ENCODE measurements around the gene GTF2F2.
A peak's percentile ranks its signal among the peaks of the same experiment; 100 is the strongest.

Gene GTF2F2

DNA sequence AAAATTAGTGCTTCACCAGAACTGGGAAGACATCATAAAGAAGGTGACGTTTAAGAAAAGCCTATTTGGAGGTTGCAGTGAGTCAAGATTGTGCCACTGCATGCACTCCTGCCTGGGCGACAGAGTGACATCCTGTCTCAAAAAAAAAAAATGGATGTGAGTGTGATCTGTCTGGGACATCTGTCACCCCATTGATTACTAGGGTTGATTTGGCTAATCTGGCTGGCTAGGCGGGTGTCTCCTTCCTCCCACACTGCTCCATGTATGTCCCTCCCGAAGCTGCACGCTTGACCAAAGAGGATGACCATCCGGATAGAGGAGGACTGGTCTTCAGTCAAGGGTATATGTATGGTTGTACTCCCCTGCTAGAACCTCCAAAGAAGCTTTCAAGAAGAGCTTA lies 2.6 kb downstream of the GTF2F2 start:
- no peak for DNase-seq (ENCODE audit: low read depth)

DNA sequence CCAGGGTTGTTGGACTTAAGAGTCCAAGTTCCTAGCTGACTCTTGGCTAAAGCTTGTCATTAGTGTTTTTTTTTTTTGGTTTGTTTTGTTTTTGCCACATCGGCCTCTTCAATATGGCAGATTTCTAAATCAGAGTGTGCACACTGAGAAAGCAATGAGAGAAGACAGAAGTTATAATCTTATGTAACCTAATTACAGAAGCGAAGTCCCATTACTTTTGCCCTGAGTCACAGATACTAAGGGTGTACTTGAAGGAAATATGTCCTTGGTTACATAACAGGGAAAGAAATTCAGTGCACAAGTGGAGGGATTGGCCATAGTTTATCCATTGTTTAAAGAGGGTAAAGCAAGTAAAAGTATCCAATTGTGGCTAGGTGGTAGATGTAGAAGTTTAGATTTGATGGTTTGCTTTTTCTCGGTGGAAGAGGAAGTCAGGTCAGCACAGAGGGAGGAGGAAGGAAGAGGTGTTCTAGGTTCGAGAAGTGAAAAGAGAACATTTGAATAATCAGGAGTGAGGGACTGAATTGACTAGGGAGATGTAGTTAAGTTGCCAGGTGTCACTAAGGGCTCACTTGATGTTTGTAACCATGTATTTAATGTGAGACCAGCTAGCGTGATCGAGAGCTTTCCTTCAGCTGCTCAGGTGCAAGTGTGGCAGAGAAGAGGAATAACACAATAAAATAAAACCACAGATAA lies 12.2 kb downstream of the GTF2F2 start:
- no peak for DNase-seq (ENCODE audit: low read depth)

GRCh38 chr13:45133396-45134118 lies 13.2 kb downstream of the GTF2F2 start:
- no peak for DNase-seq (ENCODE audit: low read depth)

DNA sequence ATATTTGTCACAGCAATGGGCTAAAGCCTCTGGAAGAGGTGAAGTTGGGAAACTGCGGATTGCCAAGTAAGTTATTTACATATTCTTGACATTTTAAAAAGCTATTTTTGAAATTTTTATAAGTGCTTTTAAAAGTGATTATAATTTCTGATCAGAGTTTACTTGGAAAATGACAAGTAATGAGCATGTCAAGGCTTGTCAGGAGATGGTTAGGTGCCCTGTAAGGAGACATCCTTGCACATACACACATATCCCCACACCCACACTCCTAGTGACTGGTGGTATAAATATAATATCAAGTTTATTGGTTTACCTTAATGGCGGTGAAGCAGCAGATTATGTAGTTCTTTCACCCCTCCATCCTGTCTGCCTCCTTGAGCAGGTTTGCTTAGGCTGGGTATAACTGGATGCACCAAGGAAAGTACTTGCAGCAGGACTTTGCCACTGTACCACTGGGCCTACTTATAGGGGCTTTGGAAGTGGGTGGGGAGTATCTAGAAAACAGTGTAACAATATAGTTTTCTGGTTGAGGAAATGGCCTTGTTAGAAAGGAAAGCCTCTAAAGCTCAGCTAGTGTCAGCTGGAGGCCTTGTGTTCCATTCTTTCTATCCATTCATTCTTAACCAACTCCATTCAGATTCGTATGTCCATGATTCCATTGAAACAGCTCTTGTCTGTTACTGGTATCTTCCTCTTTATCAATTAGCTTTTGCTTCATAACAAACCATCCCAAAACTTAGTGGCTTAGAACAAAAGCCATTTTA lies 16.6 kb downstream of the GTF2F2 start:
- DNase-seq (ENCODE audit: low read depth) = no peak

- DNase-seq (ENCODE audit: low read depth) = no peak
Measured at GRCh38 chr13:45137526-45137925, 17.2 kb downstream of the GTF2F2 start.

- no peak for DNase-seq (ENCODE audit: low read depth)
Measured at GRCh38 chr13:45138282-45138681, 18.0 kb downstream of the GTF2F2 start.

DNA sequence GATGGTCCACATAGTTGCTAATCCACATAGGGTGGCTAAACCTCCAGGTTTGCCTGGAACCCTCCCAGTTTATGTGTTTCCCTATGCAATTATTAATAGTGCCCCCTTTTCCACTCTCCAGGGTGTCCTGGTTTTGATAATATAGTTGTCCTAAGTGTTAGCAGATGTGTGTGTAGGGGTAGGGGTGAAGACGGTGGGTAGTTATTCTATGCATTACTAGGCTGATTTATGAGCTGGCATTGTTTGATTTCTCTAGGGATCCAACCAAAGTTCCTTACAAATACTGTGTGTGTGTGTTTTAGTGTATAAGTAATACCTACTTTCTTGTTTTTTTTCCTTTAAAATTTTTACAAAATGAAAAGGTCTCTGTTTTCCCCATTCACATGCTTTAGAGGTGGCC lies 21.1 kb downstream of the GTF2F2 start:
- no peak for DNase-seq (ENCODE audit: low read depth)

DNA sequence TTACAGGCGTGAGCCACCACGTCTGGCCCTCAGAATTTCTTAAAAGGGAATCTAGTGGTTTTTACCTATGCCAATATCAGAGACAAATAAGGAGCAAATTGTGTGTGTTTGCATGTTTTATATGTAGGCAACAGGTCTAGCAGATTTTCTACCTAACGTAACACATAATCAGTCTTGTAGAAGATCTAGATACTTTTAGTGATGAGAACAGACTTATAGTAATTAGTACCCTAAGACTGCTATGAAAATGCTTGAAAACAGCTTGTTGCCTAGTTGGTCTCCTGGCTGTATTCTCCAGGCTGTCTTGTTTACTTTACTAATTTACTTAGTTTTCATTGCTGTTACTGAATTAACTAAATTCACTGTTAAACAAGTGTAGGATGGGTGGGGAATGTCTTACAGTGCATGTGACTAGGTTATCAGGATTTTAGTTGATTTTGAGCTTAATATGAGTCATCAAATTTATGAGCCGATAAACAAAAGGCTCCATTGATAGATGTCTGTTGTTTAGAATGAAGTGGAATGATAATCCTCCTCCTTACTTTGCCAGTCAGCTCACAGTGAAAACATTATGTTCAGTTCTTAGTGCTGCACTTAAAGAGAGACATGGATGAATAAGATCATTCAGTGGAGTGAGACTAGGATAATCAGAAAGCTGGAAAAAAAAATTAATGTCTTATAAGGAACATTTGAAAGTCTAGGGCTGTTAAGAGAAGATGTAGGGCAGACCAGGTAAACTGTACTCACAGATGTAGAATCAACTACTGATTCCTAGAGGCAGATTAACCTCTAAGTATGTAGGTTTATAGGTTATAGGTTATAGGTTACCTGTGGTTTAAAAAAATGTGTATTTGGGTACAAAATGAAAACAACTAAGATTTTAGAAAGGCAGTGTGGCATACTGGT lies 22.4 kb downstream of the GTF2F2 start:
- DNase-seq (ENCODE audit: low read depth) = no peak

DNA sequence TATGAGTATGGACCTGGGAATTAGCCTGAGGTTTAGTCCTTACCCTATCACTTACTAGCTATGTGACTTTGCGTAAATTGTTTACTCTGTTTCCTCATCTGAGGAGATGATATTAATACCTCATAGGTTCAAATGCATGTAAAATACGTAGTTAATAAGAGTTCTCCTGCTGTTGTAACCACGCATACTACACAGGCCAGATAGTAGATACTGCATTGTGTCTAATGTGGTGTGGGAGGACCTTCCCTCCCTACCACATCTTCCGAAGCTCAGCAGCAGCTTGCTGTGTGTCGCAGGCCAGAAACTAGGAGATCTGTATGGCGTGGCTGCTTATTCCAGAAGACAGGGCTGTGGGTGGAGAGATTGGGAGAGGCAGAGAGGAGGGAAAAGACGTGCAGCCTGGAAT lies 23.0 kb downstream of the GTF2F2 start:
- DNase-seq (ENCODE audit: low read depth) = no peak

GRCh38 chr13:45149964-45150363 lies 29.7 kb downstream of the GTF2F2 start:
- no peak for DNase-seq (ENCODE audit: low read depth)

GRCh38 chr13:45156565-45157361 lies 36.5 kb downstream of the GTF2F2 start:
- no peak for DNase-seq (ENCODE audit: low read depth)

DNA sequence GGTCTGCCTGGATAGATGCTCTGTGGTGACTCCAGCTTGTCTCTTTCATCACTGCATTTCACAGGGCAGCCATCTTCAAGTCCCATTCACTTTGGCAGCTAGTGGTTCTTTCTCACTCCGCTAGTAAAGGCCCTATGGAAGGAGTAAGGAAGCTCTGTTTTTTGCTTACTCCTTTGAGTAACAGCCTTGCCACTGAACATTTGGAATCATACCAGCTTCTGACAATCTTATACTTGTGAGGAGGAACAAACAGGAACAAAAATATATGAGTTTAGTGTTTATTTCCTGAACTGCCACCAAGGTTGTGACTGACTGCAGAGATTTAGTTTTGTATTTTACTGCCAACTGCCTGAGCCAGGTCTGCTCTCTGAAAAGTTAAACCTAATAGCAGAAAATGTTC lies 41.9 kb downstream of the GTF2F2 start:
- DNase-seq (ENCODE audit: low read depth) = no peak

DNA sequence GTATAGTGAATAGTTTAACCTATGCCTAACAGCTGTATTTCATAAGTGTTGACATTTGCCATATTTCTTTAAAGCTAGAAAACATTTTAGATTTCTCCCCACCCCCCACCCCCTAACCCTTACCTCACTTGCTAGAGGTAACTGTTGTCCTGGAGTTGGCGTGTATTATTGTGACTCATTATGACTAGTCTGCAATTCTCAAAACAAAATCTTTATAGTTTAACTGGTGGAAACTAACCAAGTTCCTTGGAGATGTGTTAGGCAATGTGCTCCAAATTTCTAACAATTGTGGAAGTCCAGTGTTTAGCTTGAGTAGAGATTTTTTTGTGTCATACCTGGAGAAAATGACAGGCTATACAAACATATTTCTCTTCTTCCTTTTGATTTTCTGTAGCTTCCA lies 42.5 kb downstream of the GTF2F2 start:
- DNase-seq (ENCODE audit: low read depth) = peak; percentile 29

GRCh38 chr13:45166858-45167257 lies 46.5 kb downstream of the GTF2F2 start:
- DNase-seq (ENCODE audit: low read depth) = no peak

DNA sequence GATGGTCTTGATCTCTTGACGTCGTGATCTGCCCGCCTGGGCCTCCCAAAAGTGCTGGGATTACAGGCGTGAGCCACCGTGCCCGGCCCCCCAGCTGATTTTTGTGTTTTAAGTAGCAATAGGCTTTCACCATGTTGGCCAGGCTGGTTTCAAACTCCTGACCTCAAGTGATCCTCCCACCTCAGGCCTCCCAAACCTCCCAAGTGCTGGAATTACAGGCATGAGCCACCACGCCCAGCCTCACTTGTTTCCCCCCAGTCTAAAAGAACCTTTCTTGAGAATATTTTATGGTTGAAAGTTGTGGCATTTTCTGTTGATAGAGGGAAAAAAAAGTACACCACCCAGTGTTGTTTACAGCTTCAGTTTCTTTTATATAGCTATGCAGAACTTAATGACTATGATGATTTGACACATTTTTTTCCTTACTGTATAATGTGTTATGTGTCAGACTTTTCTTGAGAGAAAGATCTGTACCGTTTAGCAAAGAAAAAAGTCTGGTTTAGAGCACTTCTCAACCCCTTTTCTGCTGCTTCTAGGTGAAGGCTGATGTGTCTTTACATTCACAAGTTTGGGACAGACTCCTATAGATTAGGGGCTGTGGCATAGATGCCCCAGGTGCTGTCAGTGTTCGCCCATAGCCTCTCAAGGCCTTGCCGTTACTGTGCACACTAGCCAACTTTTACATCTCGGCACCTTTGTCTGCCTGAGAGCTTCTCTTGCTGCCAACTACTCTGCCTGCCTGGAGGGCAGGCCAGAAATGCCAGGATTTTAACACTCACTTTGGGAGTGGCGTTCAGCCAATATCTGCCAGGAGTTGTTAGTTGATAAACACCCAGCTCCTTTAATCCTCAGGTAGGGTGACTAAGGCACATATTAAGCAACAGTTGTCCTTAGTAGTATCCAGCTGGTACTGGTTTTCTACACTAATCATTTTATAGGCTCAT lies 47.6 kb downstream of the GTF2F2 start:
- DNase-seq (ENCODE audit: low read depth) = no peak

- no peak for DNase-seq (ENCODE audit: low read depth)
Measured at GRCh38 chr13:45168555-45168930, 48.2 kb downstream of the GTF2F2 start.

DNA sequence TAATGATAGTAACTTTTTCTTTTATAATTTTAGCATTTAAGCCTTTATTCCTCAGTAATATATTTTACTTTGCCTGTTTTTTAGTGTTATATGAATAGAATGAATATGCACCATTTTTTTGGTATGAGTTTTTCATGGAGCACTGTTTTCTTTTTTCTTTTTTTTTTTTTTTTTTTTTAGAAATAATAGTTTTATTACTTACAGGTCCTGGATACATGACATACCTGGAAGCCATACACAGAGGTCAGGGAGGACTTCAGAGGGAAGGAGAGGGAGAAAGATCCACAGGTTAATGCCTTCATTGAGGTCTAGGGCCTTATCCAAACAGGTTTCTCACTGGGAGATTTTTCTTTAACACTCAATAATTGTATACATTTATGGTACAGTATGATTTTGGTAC lies 54.2 kb downstream of the GTF2F2 start:
- DNase-seq (ENCODE audit: low read depth) = no peak

DNA sequence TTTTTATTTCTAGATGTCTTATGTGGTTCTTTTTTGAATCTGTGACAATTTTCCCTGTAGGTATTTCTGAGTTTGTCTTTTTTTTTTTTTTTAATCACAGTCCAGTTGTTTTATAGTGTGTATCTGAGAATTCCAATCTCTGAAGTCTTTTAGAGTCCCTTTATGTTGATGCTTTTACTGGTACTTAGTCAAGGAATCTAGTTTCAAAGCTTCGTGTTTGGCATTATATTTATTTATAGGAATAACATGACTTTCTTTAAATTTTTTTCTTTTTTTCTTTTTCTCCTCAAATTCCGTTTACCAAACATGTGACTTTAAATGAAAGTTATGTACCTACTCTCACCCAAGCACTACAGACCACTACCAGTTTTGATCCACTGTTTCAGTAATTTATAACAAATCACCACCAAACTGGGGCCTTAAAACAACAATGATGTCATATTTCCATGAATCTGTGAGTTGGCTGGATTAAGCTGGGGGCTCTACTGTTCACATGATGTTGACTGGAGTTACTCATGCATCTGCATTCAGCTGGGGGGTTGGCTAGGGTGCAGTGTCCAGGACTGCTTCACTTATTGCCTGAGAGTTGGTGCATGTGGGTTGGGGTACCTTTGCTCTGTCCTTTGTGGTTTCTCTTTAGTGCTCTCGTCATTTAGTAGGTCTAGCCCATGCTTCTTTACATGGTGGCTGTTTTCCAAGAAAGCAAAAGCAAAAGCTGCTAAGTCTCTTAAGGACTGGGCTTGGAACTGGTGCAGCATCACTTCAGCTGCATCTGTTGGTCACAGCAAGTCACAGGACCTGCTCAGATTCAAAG lies 58.2 kb downstream of the GTF2F2 start:
- DNase-seq (ENCODE audit: low read depth) = no peak

- DNase-seq (ENCODE audit: low read depth) = no peak
Measured at GRCh38 chr13:45179428-45179827, 59.1 kb downstream of the GTF2F2 start.

All from HS-27A (cell line).